ENCODE data around the gene TIGD3.

TIGD3 gene

GRCh38 chr11:65354265-65355012, at the start of gene TIGD3:
TSS of gene TIGD3 (plus strand) at chr11:65354751. CDS start at chr11:65355809, 1,058 bp downstream.
- DNase-seq, result peak; percentile 68 to 86

- no peak for DNase-seq
Measured at GRCh38 chr11:65305501-65306268, 48.9 kb upstream of the TIGD3 start.

GRCh38 chr11:65307298-65308229, 47.0 kb upstream of the TIGD3 start:
- DNase-seq, result no peak

GRCh38 chr11:65308281-65308891, 46.2 kb upstream of the TIGD3 start:
- DNase-seq, result peak in 1 of 2 donors; percentile 78

- peak in 1 of 2 donors; percentile 18 for DNase-seq
Measured at GRCh38 chr11:65309006-65309405, 45.5 kb upstream of the TIGD3 start.

GRCh38 chr11:65310215-65310614, 44.3 kb upstream of the TIGD3 start:
- no peak for DNase-seq

GRCh38 chr11:65310736-65311135, 43.8 kb upstream of the TIGD3 start:
- no peak for DNase-seq

- no peak for DNase-seq
Measured at GRCh38 chr11:65311170-65311678, 43.3 kb upstream of the TIGD3 start.

GRCh38 chr11:65314501-65315203, 39.9 kb upstream of the TIGD3 start, which contains the start of gene CDC42EP2:
TSS of gene CDC42EP2 (plus strand) at chr11:65314866. CDS start at chr11:65320899, 6,033 bp downstream.
- peak in 1 of 2 donors; percentile 71 for DNase-seq

- DNase-seq, result peak; percentile 47 to 68
Measured at GRCh38 chr11:65315204-65315865, 39.2 kb upstream of the TIGD3 start.

GRCh38 chr11:65315866-65316226, 38.7 kb upstream of the TIGD3 start:
- DNase-seq, result no peak

GRCh38 chr11:65316227-65317024, 38.1 kb upstream of the TIGD3 start:
- no peak for DNase-seq

GRCh38 chr11:65317025-65317786, 37.3 kb upstream of the TIGD3 start:
- no peak for DNase-seq

- DNase-seq, result no peak
Measured at GRCh38 chr11:65320386-65321075, 34.0 kb upstream of the TIGD3 start.

- DNase-seq, result no peak
Measured at GRCh38 chr11:65321076-65321475, 33.5 kb upstream of the TIGD3 start.

- no peak for DNase-seq
Measured at GRCh38 chr11:65321828-65322485, 32.6 kb upstream of the TIGD3 start.

GRCh38 chr11:65323813-65324212, 30.7 kb upstream of the TIGD3 start:
- no peak for DNase-seq

- DNase-seq, result no peak
Measured at GRCh38 chr11:65325435-65325834, 29.1 kb upstream of the TIGD3 start.

Measured in bone marrow (tissue), 2 donors.